Measurements from ENCODE around the gene GABRD.

GRCh38 chr1:2056955-2057590, 37.9 kb downstream of the GABRD start:
- TF ChIP-seq CTCF (IDR thresholded peaks at IDR 0.05 in 2 of 3, conservative IDR thresholded peaks at IDR 0.05 in 1 of 3; ENCODE audit: control insufficient read depth in 2 of 3, extremely low read depth in 1 of 3, insufficient read depth in 1 of 3, low read depth in 3 of 3, low read length in 3 of 3): no peak
- TF ChIP-seq HDAC6 (IDR thresholded peaks at IDR 0.05; ENCODE audit: unreplicated experiment): no peak
- TF ChIP-seq TAF1 (IDR thresholded peaks at IDR 0.05; ENCODE audit: borderline replicate concordance, low read depth, low read length): no peak
- TF ChIP-seq ZNF274 (IDR thresholded peaks at IDR 0.05; ENCODE audit: insufficient read depth, insufficient read length): no peak
- no peak for TF ChIP-seq REST (IDR thresholded peaks at IDR 0.05; ENCODE audit: low read depth, low read length)
- no peak for TF ChIP-seq ESRRA (IDR thresholded peaks at IDR 0.05; ENCODE audit: low read length)
- TF ChIP-seq RCOR1 (conservative IDR thresholded peaks at IDR 0.05; ENCODE audit: low read depth, low read length): no peak

All from GM12878 (cell line).